Ovary (tissue), 9 donors: ENCODE measurements around the gene PAK6. TPM values are rescaled to one million over a fixed set of nuclear protein-coding genes. Genes with fewer than 3 reads are reported as not detected.
A peak's percentile ranks its signal among the peaks of the same experiment; 100 is the strongest.

Source experiments
- DNase-seq, 5 donors: peaks; one replicate each; pipeline ENCODE4 v3.0.0-alpha.2; 2019 to 2020
- H3K27ac ChIP-seq, 2 donors: fragments of 200-600 bp; one replicate each; pipeline versions ENCODE4 v1.5.1 to v1.8.0; 2019 to 2022
- H3K27me3 ChIP-seq: fragments of 200-600 bp; one replicate; pipeline ENCODE4 v1.8.0; 2022
- H3K36me3 ChIP-seq: fragments of 200-600 bp; sonication (generic); one replicate; pipeline ENCODE4 v1.5.1; 2019
- H3K4me1 ChIP-seq: one replicate; pipeline ENCODE4 v1.8.1; 2013; ENCODE audit warnings: mild to moderate bottlenecking, moderate library complexity; ENCODE audit not compliant: insufficient read depth
- H3K4me3 ChIP-seq: fragments of 200-600 bp; sonication (generic); one replicate; pipeline ENCODE4 v1.5.1; 2017
- H3K9me3 ChIP-seq, 2 donors: fragments of 200-600 bp in 1 of 2; sonication (generic) in 1 of 2; one replicate each; pipeline versions ENCODE4 v1.5.1 to v1.8.1; 2013 to 2019; ENCODE audit warnings: mild to moderate bottlenecking in 1 of 2, moderate library complexity in 1 of 2
- EP300 ChIP-seq: sonication (generic); formaldehyde crosslinking; IDR thresholded peaks from one replicate; pipeline ENCODE4 v1.6.1; 2017; ENCODE audit warnings: antibody characterized with exemption
- POLR2A ChIP-seq: fragments of 450-650 bp; IDR thresholded peaks from one replicate; pipeline ENCODE4 v1.6.1; 2017; ENCODE audit warnings: antibody characterized with exemption, mild to moderate bottlenecking, moderate library complexity
- WGBS, 3 donors: extraction: QIAGEN DNeasy Blood & Tissue Kit in 1 of 3; methylation state at CpG; one replicate each; pipeline versions ENCODE4 v1.1.5 to v1.1.7; 2013 to 2017; 5-methylcytosine and 5-hydroxymethylcytosine counted together
- intact Hi-C, 4 donors: fragments of 100-400 bp; cut with DNase I; formaldehyde crosslinking; loops; one replicate each; pipeline versions ENCODE4 v1.11.0 to v1.15.1; 2022 to 2023
- polyA plus RNA-seq, 2 donors: library from polyadenylated mRNA; stranded (reverse); fragments of 200-250 nt in 1 of 2; fragments of 350-450 nt in 1 of 2; fragmentation: Illumina TruSeq in 1 of 2; extraction: RNeasy Lipid Tissue Mini Kit (QIAGEN cat#74804) in 1 of 2; gene quantifications; one replicate each; pipeline ENCODE4 v1.2.3, GENCODE V29; 2013 to 2014
- total RNA-seq, 7 donors: library from RNA; depleted of rRNA in 2 of 7; stranded (reverse); fragments of >200 nt in 2 of 7; fragmentation: NEBNext Ultra II Directional in 3 of 7; extraction: Animal tissue kit (Norgen Biotek cat#: 25700) in 3 of 7; gene quantifications; one replicate each; pipeline versions ENCODE4 v1.1.0 to v1.2.4, GENCODE V29; 2016 to 2023
- TF ChIP-seq, protein P1 (sequence below), 3 donors: fragments of 450-650 bp in 2 of 3; fragments of 200-600 bp in 1 of 3; IDR thresholded peaks; one replicate each; pipeline versions ENCODE4 v1.5.1 to v1.8.0; 2016 to 2022; ENCODE audit warnings: antibody characterized with exemption in 3 of 3, mild to moderate bottlenecking in 1 of 3
- donor health status: DM: no; HTN: no; CAD: no; lungs with moderate emphysema.
- donor health status: DM: no; HTN: no; CAD: no.
- donor health status: Bipolar disorder and iron deficiency.
- donor health status: DM: yes; HTN: yes; CAD: no.
- donor health status: DM: no; HTN: no; CAD: no.
- donor health status: DM: yes; HTN: yes; CAD: no.

The PAK6 gene
- total and polyA plus RNA-seq, 9 donors = 0.36 to 6.7 (median 1.5) TPM

DNA sequence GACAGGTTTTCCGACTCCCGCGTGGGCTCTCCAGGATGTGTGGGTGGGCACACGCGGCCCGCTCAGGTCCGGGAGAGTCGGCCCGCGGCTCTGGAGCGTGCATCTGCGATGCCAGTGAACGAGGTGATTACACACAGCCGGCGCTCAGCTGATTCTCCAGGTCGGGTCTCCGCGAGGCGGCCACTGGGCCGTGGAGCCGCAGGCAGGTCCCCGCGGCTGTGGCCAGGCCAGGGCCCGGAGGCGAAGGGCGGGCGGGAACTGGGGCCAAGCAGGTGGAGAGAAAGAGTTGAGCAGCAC lies 13.2 kb downstream of the PAK6 start:
- peak overlapping the region; percentile 41 for H3K4me3 ChIP-seq
- intact Hi-C loops = no loop called here
- no peak for TF ChIP-seq POLR2A
- TF ChIP-seq, protein P1, sequence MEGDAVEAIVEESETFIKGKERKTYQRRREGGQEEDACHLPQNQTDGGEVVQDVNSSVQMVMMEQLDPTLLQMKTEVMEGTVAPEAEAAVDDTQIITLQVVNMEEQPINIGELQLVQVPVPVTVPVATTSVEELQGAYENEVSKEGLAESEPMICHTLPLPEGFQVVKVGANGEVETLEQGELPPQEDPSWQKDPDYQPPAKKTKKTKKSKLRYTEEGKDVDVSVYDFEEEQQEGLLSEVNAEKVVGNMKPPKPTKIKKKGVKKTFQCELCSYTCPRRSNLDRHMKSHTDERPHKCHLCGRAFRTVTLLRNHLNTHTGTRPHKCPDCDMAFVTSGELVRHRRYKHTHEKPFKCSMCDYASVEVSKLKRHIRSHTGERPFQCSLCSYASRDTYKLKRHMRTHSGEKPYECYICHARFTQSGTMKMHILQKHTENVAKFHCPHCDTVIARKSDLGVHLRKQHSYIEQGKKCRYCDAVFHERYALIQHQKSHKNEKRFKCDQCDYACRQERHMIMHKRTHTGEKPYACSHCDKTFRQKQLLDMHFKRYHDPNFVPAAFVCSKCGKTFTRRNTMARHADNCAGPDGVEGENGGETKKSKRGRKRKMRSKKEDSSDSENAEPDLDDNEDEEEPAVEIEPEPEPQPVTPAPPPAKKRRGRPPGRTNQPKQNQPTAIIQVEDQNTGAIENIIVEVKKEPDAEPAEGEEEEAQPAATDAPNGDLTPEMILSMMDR (IDR thresholded peaks at IDR 0.05) = no peak
- no peak for DNase-seq
- no peaks in the 10 kb centered on the region for H3K9me3 ChIP-seq
- H3K4me1 ChIP-seq = peaks cover 8% of the 10 kb centered on the region
- 19 to 35% (median 33%) methylated on average over 14 to 27 of the region's 27 CpGs for WGBS, 3 donors
- no peaks in the 10 kb centered on the region for H3K36me3 ChIP-seq
- no peak overlapping the region for H3K27ac ChIP-seq
- H3K27me3 ChIP-seq = no peaks in the 10 kb centered on the region

DNA sequence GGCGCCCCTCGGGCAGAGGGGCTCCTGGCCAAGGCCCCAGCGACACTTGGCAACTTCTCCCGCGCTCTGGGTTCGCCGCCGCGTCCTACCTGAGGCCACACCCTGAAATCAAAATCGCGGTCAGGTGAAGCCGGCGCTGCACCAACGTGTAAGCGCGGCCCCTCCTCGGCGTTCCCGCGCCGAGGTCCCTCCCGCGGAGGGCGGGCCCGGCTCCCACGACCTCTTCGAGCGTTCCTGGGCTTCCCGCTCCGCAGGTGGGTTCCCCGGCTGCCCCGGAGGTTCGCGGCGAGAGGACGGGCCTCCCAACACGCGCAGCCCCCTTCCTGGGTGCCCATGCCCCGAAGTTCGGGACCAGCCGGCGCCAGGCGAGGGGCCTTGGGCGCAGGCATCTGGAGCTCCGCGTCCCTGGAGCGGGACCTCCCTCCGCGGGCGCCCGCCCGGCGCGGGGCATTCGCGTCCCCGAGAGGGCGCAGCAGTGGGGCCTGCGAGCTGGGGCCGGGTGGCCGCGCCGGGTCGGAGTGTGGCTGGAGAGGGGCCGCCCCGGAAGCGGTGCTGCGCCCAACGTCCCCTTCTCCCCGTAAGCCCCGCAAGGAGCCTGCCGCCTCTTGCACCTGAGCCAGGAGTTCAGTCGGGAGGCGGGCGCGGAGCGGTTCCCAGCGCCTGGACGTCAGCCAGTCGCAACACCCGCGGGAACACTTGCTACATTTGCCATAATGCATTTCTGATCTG lies 13.7 kb downstream of the PAK6 start:
- WGBS, 3 donors = 1 to 3% (median 1%) methylated on average over 25 to 82 of the region's 82 CpGs
- Histone ChIP-seq H3K9me3 (no peaks in the 10 kb centered on the region), H3K4me1 (peaks cover 8% of the 10 kb centered on the region), H3K36me3 (no peaks in the 10 kb centered on the region), H3K27me3 (no peaks in the 10 kb centered on the region), H3K27ac (no peak overlapping the region), H3K4me3 (peak overlapping the region; percentile 41)
- DNase-seq = peak in 3 of 5 donors; percentile 33 to 60 (median 42)
- intact Hi-C loops = no loop called here
- TF ChIP-seq EP300 (no peak), POLR2A (no peak)
- TF ChIP-seq, protein P1 (IDR thresholded peaks at IDR 0.05) = peak in 1 of 3 donors; percentile 15

DNA sequence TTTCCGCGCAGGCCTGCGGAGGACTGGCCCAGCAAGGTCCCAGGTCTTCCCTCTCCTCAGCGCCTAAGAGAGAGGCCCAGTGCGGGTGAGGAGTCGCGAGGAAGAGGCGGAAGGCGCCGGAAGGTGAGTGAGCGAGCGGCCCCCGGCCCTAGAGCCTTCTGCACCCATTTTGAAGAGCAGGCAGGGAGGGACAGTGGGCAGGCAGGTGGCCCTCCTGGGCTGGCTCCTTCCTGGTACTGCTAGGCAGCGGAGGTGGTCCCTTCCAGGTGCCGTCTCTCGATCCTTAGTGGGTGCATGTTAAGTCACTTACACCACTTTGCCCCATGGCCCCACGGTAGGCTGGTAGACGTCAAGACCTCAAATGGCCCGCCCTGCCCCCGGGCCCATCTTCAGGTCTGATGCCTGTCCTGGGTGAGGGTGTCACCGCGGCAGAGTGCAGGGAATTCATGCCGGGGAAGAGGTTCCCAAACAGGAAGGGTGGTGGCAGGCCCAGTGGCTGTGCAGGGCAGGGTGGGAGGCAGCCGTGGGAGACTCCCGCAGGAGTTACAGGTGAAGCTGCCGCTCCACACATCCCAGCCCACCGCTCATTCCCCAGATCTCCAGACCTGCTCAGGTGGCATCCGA lies 14.4 kb downstream of the PAK6 start:
- no peak for DNase-seq
- TF ChIP-seq POLR2A = no peak
- TF ChIP-seq EP300 = no peak
- TF ChIP-seq, protein P1 (IDR thresholded peaks at IDR 0.05) = no peak
- intact Hi-C loops = no loop called here
- H3K27me3 ChIP-seq = no peaks in the 10 kb centered on the region
- no peaks in the 10 kb centered on the region for H3K9me3 ChIP-seq
- 36 to 41% (median 38%) methylated on average over 27 to 28 of the region's 28 CpGs for WGBS, 3 donors
- H3K4me3 ChIP-seq = peak overlapping the region; percentile 41
- peaks cover 8% of the 10 kb centered on the region for H3K4me1 ChIP-seq
- no peaks in the 10 kb centered on the region for H3K36me3 ChIP-seq
- no peak overlapping the region for H3K27ac ChIP-seq

DNA sequence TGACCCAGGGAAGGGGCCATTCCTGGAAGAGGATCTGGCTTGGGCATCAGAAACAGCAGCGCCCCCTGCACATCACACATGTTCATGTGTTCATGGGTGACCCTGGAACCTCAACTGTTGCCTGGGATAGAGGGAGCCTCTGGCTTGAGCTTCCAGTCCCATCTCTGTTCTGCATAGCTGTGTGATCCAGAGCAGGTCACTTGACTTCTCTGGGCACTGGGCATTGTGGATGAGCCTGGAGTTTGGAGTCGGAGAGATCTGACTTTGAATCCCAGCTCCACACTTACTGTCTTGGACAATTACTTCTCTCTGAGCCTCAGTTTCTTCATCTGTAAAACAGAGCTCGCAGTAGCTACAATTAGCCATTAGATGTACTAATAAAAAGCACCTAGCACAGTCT lies 15.6 kb downstream of the PAK6 start:
- H3K4me3 ChIP-seq = no peak overlapping the region
- H3K9me3 ChIP-seq = no peaks in the 10 kb centered on the region
- TF ChIP-seq, protein P1 (IDR thresholded peaks at IDR 0.05) = no peak
- no peak for TF ChIP-seq POLR2A
- no peak for TF ChIP-seq EP300
- H3K36me3 ChIP-seq = no peaks in the 10 kb centered on the region
- intact Hi-C loops = no loop called here
- H3K4me1 ChIP-seq = peaks cover 8% of the 10 kb centered on the region
- no peak for DNase-seq
- H3K27me3 ChIP-seq = no peaks in the 10 kb centered on the region
- WGBS, 3 donors = 95 to 99% (median 97%) methylated on average over 3 of the region's 3 CpGs
- H3K27ac ChIP-seq = no peak overlapping the region
